ENCODE results near the gene TDRD9.

Gene TDRD9

GRCh38 chr14:103881268-103882201 is 46.7 kb upstream of the TDRD9 start:
- no peak for DNase-seq (ENCODE audit: low read depth)
- TF ChIP-seq MYC (IDR thresholded peaks at IDR 0.05; ENCODE audit: low read depth, low read length): no peak
- no peak for TF ChIP-seq POLR2A (IDR thresholded peaks at IDR 0.05; ENCODE audit: extremely low read depth, insufficient read length)
- TF ChIP-seq MAX (IDR thresholded peaks at IDR 0.05; ENCODE audit: low read depth, low read length): no peak
- TF ChIP-seq CTCF (IDR thresholded peaks at IDR 0.05; ENCODE audit: low read depth, low read length): no peak
- no peak overlapping the region for H3K4me3 ChIP-seq (ENCODE audit: low read depth, low read length)

GRCh38 chr14:103882503-103883262 is 45.6 kb upstream of the TDRD9 start:
- TF ChIP-seq MYC (IDR thresholded peaks at IDR 0.05; ENCODE audit: low read depth, low read length) (no peak), CTCF (IDR thresholded peaks at IDR 0.05; ENCODE audit: low read depth, low read length) (no peak), POLR2A (IDR thresholded peaks at IDR 0.05; ENCODE audit: extremely low read depth, insufficient read length) (no peak), MAX (IDR thresholded peaks at IDR 0.05; ENCODE audit: low read depth, low read length) (no peak)
- H3K4me3 ChIP-seq (ENCODE audit: low read depth, low read length): no peak overlapping the region
- DNase-seq (ENCODE audit: low read depth): no peak

GRCh38 chr14:103883263-103883523 is 45.1 kb upstream of the TDRD9 start:
- DNase-seq (ENCODE audit: low read depth): no peak
- TF ChIP-seq CTCF (IDR thresholded peaks at IDR 0.05; ENCODE audit: low read depth, low read length) (no peak), POLR2A (IDR thresholded peaks at IDR 0.05; ENCODE audit: extremely low read depth, insufficient read length) (no peak), MAX (IDR thresholded peaks at IDR 0.05; ENCODE audit: low read depth, low read length) (no peak), MYC (IDR thresholded peaks at IDR 0.05; ENCODE audit: low read depth, low read length) (no peak)
- H3K4me3 ChIP-seq (ENCODE audit: low read depth, low read length): no peak overlapping the region

GRCh38 chr14:103884854-103885253 is 43.4 kb upstream of the TDRD9 start:
- DNase-seq (ENCODE audit: low read depth): no peak
- no peak overlapping the region for H3K4me3 ChIP-seq (ENCODE audit: low read depth, low read length)
- no peak for TF ChIP-seq MYC (IDR thresholded peaks at IDR 0.05; ENCODE audit: low read depth, low read length)
- TF ChIP-seq MAX (IDR thresholded peaks at IDR 0.05; ENCODE audit: low read depth, low read length): no peak
- TF ChIP-seq POLR2A (IDR thresholded peaks at IDR 0.05; ENCODE audit: extremely low read depth, insufficient read length): no peak
- no peak for TF ChIP-seq CTCF (IDR thresholded peaks at IDR 0.05; ENCODE audit: low read depth, low read length)

- no peak overlapping the region for H3K4me3 ChIP-seq (ENCODE audit: low read depth, low read length)
These were observed 42.7 kb upstream of the TDRD9 start for GRCh38 chr14:103885509-103885932.

More at GRCh38 chr14:103885509-103885932, 42.7 kb upstream of the TDRD9 start:
- TF ChIP-seq MYC (IDR thresholded peaks at IDR 0.05; ENCODE audit: low read depth, low read length) (no peak), CTCF (IDR thresholded peaks at IDR 0.05; ENCODE audit: low read depth, low read length) (no peak), MAX (IDR thresholded peaks at IDR 0.05; ENCODE audit: low read depth, low read length) (no peak), POLR2A (IDR thresholded peaks at IDR 0.05; ENCODE audit: extremely low read depth, insufficient read length) (no peak)
- DNase-seq (ENCODE audit: low read depth): no peak
